ENCODE data around the gene B2M.
"Not testable (repeated sequence)": the region's sequence is repeated elsewhere in the genome, so short reads cannot be mapped to it uniquely, and the experiment has no call there.

The B2M gene

DNA sequence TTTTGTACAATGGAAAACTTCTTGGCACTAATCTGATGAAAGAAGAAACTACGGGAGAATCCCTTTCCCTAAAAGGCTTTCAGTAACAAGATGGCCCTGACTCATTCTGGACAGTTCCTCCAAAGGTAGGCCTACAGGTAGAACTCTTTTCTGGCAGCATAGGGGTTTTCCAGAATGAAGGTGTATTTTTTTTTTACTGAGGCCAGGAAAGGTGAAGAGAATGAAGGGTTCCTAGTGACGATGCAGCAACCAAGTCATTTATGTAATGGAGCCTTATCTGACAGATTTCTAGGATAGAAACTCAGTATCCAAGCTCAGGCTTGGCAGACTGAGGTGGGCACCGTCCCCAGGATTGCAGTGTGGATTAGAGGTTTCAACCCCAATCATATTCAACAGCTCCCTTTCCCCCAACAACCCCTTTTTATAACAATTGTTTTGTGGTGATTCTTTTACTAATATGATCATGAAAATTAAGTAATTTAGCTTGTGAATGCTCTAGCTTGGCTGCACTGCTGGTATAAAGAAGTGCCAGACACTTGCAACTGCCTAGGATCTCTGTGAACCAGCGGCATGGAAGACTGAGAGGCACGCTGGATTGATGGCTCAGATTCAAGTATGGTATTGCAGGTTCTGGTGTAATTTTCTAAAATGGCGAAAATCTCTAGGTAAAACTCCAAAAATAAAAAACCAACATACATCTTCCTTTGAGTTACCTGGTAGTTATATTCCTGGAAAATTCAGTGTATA, 16.3 kb downstream of the B2M start:
- Histone ChIP-seq H2AK5ac (ENCODE audit: low read length) (no peak overlapping the region), H2BK12ac (ENCODE audit: low read length) (peak overlapping the region; percentile 85), H4K8ac (ENCODE audit: low read depth, low read length) (no peak overlapping the region), H4K91ac (ENCODE audit: low read depth, low read length) (no peak overlapping the region), H3K23ac (ENCODE audit: low read length) (no peak overlapping the region), H3K4me1 (ENCODE audit: control insufficient read depth in 1 of 2, insufficient read depth in 2 of 2, low read length in 2 of 2) (peaks cover 2 to 7% of the 10 kb centered on the region in 2 experiments), H3K4me2 (ENCODE audit: low read length) (no peak overlapping the region), H3K27ac (ENCODE audit: low read depth, low read length) (no peak overlapping the region), H3K9me3 (ENCODE audit: insufficient read depth, low read depth, low read length) (no peaks in the 10 kb centered on the region), H3K9ac (ENCODE audit: low read length) (no peak overlapping the region), H3K36me3 (ENCODE audit: control insufficient read depth in 1 of 2, insufficient read depth in 2 of 2, low read length in 2 of 2) (no peaks in the 10 kb centered on the region), H2BK120ac (ENCODE audit: insufficient read depth, low read length, poor library complexity) (no peak overlapping the region), H3K18ac (ENCODE audit: low read length) (no peak overlapping the region), H2AFZ (ENCODE audit: insufficient read depth, low read length, poor library complexity) (no peak overlapping the region), H4K12ac (ENCODE audit: low read depth, low read length) (no peak overlapping the region), H3K4ac (ENCODE audit: low read depth, low read length) (no peak overlapping the region), H3K4me3 (ENCODE audit: low read depth, low read length) (no peak overlapping the region), H3K27me3 (ENCODE audit: insufficient read depth, low read length) (no peaks in the 10 kb centered on the region), H3K79me1 (ENCODE audit: low read length) (peaks cover 11% of the 10 kb centered on the region), H2BK5ac (ENCODE audit: low read depth, low read length, poor library complexity) (no peak overlapping the region), H3K79me2 (ENCODE audit: control insufficient read depth, insufficient read depth, low read length, poor library complexity) (peaks cover 5% of the 10 kb centered on the region), H3K14ac (ENCODE audit: low read length) (no peak overlapping the region)
- WGBS (ENCODE audit: extremely low coverage, insufficient coverage, insufficient read length) = no CpG with 5 or more reads among the region's 6 CpGs
- DNase-seq = peak in 1 of 2 donors; percentile 20

DNA sequence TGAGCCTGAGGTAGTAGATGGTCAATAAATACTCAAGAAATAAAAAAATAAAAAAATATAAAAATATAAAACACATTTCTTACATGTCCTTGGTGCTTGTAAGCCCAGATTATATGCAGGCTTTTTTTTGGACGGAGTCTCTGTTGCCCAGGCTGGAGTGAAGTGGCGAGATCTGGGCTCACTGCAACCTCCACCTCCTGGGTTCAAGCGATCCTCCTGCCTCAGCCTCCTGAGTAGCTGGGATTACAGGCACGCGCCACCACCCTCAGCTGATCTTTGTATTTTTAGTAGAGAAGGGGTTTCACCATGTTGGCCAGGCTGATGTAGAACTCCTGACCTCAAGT, 16.9 kb downstream of the B2M start:
- peaks cover 11% of the 10 kb centered on the region for H3K79me1 ChIP-seq (ENCODE audit: low read length)
- peak overlapping the region; percentile 85 for H3K4me2 ChIP-seq (ENCODE audit: low read length)
- not testable (repeated sequence) for H3K27me3 ChIP-seq (ENCODE audit: insufficient read depth, low read length); H2BK12ac ChIP-seq (ENCODE audit: low read length); H3K18ac ChIP-seq (ENCODE audit: low read length); DNase-seq; H3K4me3 ChIP-seq (ENCODE audit: low read depth, low read length); H3K4ac ChIP-seq (ENCODE audit: low read depth, low read length); H3K79me2 ChIP-seq (ENCODE audit: control insufficient read depth, insufficient read depth, low read length, poor library complexity); H3K9ac ChIP-seq (ENCODE audit: low read length); H3K23ac ChIP-seq (ENCODE audit: low read length); H3K9me3 ChIP-seq (ENCODE audit: insufficient read depth, low read depth, low read length); H3K4me1 ChIP-seq (ENCODE audit: control insufficient read depth in 1 of 2, insufficient read depth in 2 of 2, low read length in 2 of 2); H2AK5ac ChIP-seq (ENCODE audit: low read length); H3K36me3 ChIP-seq (ENCODE audit: control insufficient read depth in 1 of 2, insufficient read depth in 2 of 2, low read length in 2 of 2); H4K12ac ChIP-seq (ENCODE audit: low read depth, low read length)
- peak overlapping the region; percentile 35 for H2BK5ac ChIP-seq (ENCODE audit: low read depth, low read length, poor library complexity)
- H3K14ac ChIP-seq (ENCODE audit: low read length) = peak overlapping the region; percentile 63
- H4K8ac ChIP-seq (ENCODE audit: low read depth, low read length) = peak overlapping the region; percentile 73
- peak overlapping the region; percentile 67 for H3K27ac ChIP-seq (ENCODE audit: low read depth, low read length)
- peak overlapping the region; percentile 25 for H4K91ac ChIP-seq (ENCODE audit: low read depth, low read length)
- no CpG with 5 or more reads among the region's 5 CpGs for WGBS (ENCODE audit: extremely low coverage, insufficient coverage, insufficient read length)
- H2BK120ac ChIP-seq (ENCODE audit: insufficient read depth, low read length, poor library complexity) = peak overlapping the region; percentile 73
- peak overlapping the region; percentile 58 for H2AFZ ChIP-seq (ENCODE audit: insufficient read depth, low read length, poor library complexity)

DNA sequence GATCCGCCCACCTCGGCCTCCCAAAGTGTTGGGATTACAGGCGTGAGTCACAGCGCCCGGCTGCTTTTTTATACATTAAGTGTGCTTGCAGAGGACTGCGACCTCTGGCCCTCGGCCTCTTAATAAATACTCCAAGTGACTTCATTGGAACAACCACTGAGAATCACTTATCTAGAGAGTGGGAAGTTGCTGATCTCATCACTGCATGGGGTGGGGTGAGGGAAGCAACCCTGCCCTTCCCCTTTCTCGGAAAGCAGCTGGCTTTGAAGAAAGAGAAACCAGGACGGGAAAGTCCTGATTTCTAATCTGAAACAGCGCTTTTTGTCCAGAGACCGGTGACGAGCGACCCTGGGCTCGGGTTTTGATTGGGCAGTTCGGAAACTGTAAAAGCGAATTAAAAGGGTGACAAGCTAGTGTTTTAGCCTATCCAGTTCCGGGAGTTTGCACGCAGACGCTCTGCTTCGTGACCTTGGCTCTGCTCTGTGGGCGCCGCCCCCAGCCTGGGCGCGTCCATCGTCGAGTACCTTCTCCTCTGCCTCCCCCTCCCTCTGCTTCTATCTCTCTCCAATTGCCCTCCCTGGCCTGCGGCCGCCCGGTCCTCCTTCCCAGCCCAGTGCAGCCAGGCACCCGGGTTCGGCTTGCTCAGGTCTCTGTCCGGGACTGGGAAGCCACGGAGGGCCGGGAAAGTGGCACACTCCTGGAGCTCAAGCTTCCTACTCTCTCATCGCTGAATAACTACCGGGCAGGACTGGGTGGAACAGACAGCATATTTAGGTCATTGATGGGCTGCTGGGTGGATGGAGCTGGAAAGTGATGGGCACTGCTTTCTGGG, 17.5 kb downstream of the B2M start:
- peak overlapping the region; percentile 4 for H2BK12ac ChIP-seq (ENCODE audit: low read length)
- no peak overlapping the region for H2AK5ac ChIP-seq (ENCODE audit: low read length)
- peak overlapping the region; percentile 86 for H2AFZ ChIP-seq (ENCODE audit: insufficient read depth, low read length, poor library complexity)
- peak overlapping the region; percentile 85 for H3K4me2 ChIP-seq (ENCODE audit: low read length)
- peaks cover 5% of the 10 kb centered on the region for H3K79me2 ChIP-seq (ENCODE audit: control insufficient read depth, insufficient read depth, low read length, poor library complexity)
- peak overlapping the region; percentile 76 for H4K91ac ChIP-seq (ENCODE audit: low read depth, low read length)
- H3K4me1 ChIP-seq (ENCODE audit: control insufficient read depth in 1 of 2, insufficient read depth in 2 of 2, low read length in 2 of 2) = peaks cover 2 to 7% of the 10 kb centered on the region in 2 experiments
- peak overlapping the region; percentile 73 for H2BK120ac ChIP-seq (ENCODE audit: insufficient read depth, low read length, poor library complexity)
- H3K14ac ChIP-seq (ENCODE audit: low read length) = peak overlapping the region; percentile 82
- H3K4me3 ChIP-seq (ENCODE audit: low read depth, low read length) = peak overlapping the region; percentile 83
- WGBS (ENCODE audit: extremely low coverage, insufficient coverage, insufficient read length) = no CpG with 5 or more reads among the region's 36 CpGs
- H3K18ac ChIP-seq (ENCODE audit: low read length) = peak overlapping the region; percentile 68
- no peaks in the 10 kb centered on the region for H3K9me3 ChIP-seq (ENCODE audit: insufficient read depth, low read depth, low read length)
- H2BK5ac ChIP-seq (ENCODE audit: low read depth, low read length, poor library complexity) = peak overlapping the region; percentile 43
- peak; percentile 98 to 99 for DNase-seq
- no peak overlapping the region for H3K23ac ChIP-seq (ENCODE audit: low read length)
- H3K36me3 ChIP-seq (ENCODE audit: control insufficient read depth in 1 of 2, insufficient read depth in 2 of 2, low read length in 2 of 2) = no peaks in the 10 kb centered on the region
- H4K12ac ChIP-seq (ENCODE audit: low read depth, low read length) = peak overlapping the region; percentile 75
- H3K27ac ChIP-seq (ENCODE audit: low read depth, low read length) = peak overlapping the region; percentile 67
- peak overlapping the region; percentile 70 for H3K9ac ChIP-seq (ENCODE audit: low read length)
- peak overlapping the region; percentile 92 for H4K8ac ChIP-seq (ENCODE audit: low read depth, low read length)
- no peaks in the 10 kb centered on the region for H3K27me3 ChIP-seq (ENCODE audit: insufficient read depth, low read length)
- peaks cover 11% of the 10 kb centered on the region for H3K79me1 ChIP-seq (ENCODE audit: low read length)
- H3K4ac ChIP-seq (ENCODE audit: low read depth, low read length) = peak overlapping the region; percentile 61

DNA sequence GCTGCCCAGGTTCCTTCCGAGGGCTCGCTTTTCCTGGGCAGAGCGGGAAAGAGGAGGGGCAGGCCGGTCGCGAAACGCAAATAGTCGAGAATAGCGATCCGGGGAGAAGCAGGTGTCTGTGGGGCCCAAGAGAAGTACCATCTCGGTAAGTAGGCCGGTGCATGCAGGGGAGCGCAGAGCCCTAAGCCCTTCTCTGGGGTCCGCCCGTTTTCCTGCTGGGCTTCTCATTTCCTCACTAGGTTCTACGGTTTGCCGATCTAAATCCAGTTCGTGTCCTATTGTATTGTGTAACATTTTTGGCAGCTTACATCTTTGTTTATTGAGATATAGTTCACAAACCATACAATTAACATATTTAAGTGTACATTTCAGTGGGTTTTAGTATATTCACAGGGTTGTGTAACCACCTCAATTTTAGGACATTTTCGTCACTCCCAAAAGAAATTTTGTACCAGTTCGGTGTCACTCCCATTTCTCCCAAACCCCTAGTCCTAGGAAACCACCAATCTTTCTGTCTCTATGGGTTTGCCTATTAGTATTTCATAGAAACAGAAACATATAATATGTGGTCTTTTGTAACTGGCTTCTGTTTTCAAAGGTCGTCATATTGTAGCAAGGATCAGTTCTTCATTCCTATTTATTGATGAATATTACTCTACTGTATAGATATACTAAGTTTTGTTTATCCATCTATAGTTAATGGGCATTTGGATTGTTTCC, 18.3 kb downstream of the B2M start:
- no peaks in the 10 kb centered on the region for H3K36me3 ChIP-seq (ENCODE audit: control insufficient read depth in 1 of 2, insufficient read depth in 2 of 2, low read length in 2 of 2)
- H3K4me1 ChIP-seq (ENCODE audit: control insufficient read depth in 1 of 2, insufficient read depth in 2 of 2, low read length in 2 of 2) = peaks cover 2 to 7% of the 10 kb centered on the region in 2 experiments
- peaks cover 11% of the 10 kb centered on the region for H3K79me1 ChIP-seq (ENCODE audit: low read length)
- peak overlapping the region; percentile 82 for H3K14ac ChIP-seq (ENCODE audit: low read length)
- no peaks in the 10 kb centered on the region for H3K27me3 ChIP-seq (ENCODE audit: insufficient read depth, low read length)
- H2AFZ ChIP-seq (ENCODE audit: insufficient read depth, low read length, poor library complexity) = peak overlapping the region; percentile 86
- H3K9ac ChIP-seq (ENCODE audit: low read length) = peak overlapping the region; percentile 70
- no peak overlapping the region for H2AK5ac ChIP-seq (ENCODE audit: low read length)
- H2BK5ac ChIP-seq (ENCODE audit: low read depth, low read length, poor library complexity) = peak overlapping the region; percentile 44
- peak overlapping the region; percentile 85 for H3K4me2 ChIP-seq (ENCODE audit: low read length)
- WGBS (ENCODE audit: extremely low coverage, insufficient coverage, insufficient read length) = no CpG with 5 or more reads among the region's 21 CpGs
- H3K4ac ChIP-seq (ENCODE audit: low read depth, low read length) = peak overlapping the region; percentile 61
- H4K8ac ChIP-seq (ENCODE audit: low read depth, low read length) = peak overlapping the region; percentile 92
- H3K18ac ChIP-seq (ENCODE audit: low read length) = peak overlapping the region; percentile 68
- peaks cover 5% of the 10 kb centered on the region for H3K79me2 ChIP-seq (ENCODE audit: control insufficient read depth, insufficient read depth, low read length, poor library complexity)
- DNase-seq = no peak
- H3K27ac ChIP-seq (ENCODE audit: low read depth, low read length) = peak overlapping the region; percentile 18
- peak overlapping the region; percentile 75 for H4K12ac ChIP-seq (ENCODE audit: low read depth, low read length)
- H3K9me3 ChIP-seq (ENCODE audit: insufficient read depth, low read depth, low read length) = no peaks in the 10 kb centered on the region
- H3K23ac ChIP-seq (ENCODE audit: low read length) = no peak overlapping the region
- H2BK12ac ChIP-seq (ENCODE audit: low read length) = peak overlapping the region; percentile 52
- H2BK120ac ChIP-seq (ENCODE audit: insufficient read depth, low read length, poor library complexity) = peak overlapping the region; percentile 29
- peak overlapping the region; percentile 76 for H4K91ac ChIP-seq (ENCODE audit: low read depth, low read length)
- peak overlapping the region; percentile 83 for H3K4me3 ChIP-seq (ENCODE audit: low read depth, low read length)
